Panc1 (cell line): ENCODE data around the gene MRM1. TPM values are rescaled to one million over a fixed set of nuclear protein-coding genes. Genes with fewer than 3 reads are reported as not detected.

Source experiments
- ATAC-seq: fragments of 200-7000 bp; cut with Tn5 transposase; 2 replicates; pipeline ENCODE4 v1.9.1; 2020; ENCODE audit warnings: mild to moderate bottlenecking, moderate library complexity
- BruUV-seq: library from RNA; stranded (reverse); fragments of 400-500 nt; replicated peaks from 2 replicates; lab custom pipeline; 2021; lab: Mats Ljungman, UMichigan
- CTCF ChIA-PET: fragments of 300-600 bp; sonication (Branson Sonifier 250); formaldehyde crosslinking; loops from one replicate; lab custom pipeline; 2022; ENCODE audit warnings: antibody characterized with exemption; lab: Charles Lee
- POLR2A ChIA-PET: fragments of 300-600 bp; sonication (Branson Sonifier 250); formaldehyde crosslinking; loops from one replicate; lab custom pipeline; 2022; ENCODE audit warnings: antibody characterized with exemption; lab: Charles Lee
- DNase-seq: peaks from one replicate; pipeline ENCODE4 v3.0.0-alpha.2; 2010; ENCODE audit warnings: low read depth, low spot score
- H3K27ac ChIP-seq: 2 replicates; pipeline ENCODE4 v1.5.1; 2011; ENCODE audit warnings: mild to moderate bottlenecking, low read length, inconsistent platforms
- H3K27me3 ChIP-seq: fragments of 200-500 bp; sonication (Bioruptor generic); 2 replicates; pipeline ENCODE4 v1.6.0; 2014; ENCODE audit warnings: low read length, inconsistent platforms; ENCODE audit not compliant: control insufficient read depth, insufficient read depth
- H3K36me3 ChIP-seq: fragments of 200-500 bp; sonication (Bioruptor generic); 2 replicates; pipeline ENCODE4 v1.5.1; 2014; ENCODE audit warnings: inconsistent platforms, mild to moderate bottlenecking, low read length, moderate library complexity; ENCODE audit not compliant: control insufficient read depth, insufficient read depth
- H3K4me1 ChIP-seq: 2 replicates; pipeline ENCODE4 v1.5.1; 2011; ENCODE audit warnings: inconsistent platforms, mild to moderate bottlenecking, low read length, moderate library complexity; ENCODE audit not compliant: control insufficient read depth, insufficient read depth
- H3K4me3 ChIP-seq, 2 experiments: 2 replicates each; pipeline ENCODE4 v1.5.1; 2011 to 2012; ENCODE audit warnings: low read depth in 2 of 2, low read length in 2 of 2, mild to moderate bottlenecking in 2 of 2, inconsistent platforms in 1 of 2, moderate library complexity in 1 of 2
- H3K9me3 ChIP-seq: fragments of 200-500 bp; sonication (Bioruptor generic); 2 replicates; pipeline ENCODE4 v1.5.1; 2014; ENCODE audit warnings: low read depth, mild to moderate bottlenecking, inconsistent platforms, low read length, moderate library complexity; ENCODE audit not compliant: control insufficient read depth, insufficient read depth
- CTCF ChIP-seq: fragments of 450-650 bp; IDR thresholded peaks from 2 replicates; pipeline ENCODE4 v1.5.1; 2017; ENCODE audit warnings: mild to moderate bottlenecking
- POLR2AphosphoS5 ChIP-seq: IDR thresholded peaks from 2 replicates; pipeline ENCODE4 v1.6.1; 2012; ENCODE audit warnings: mild to moderate bottlenecking, low read depth, low read length, moderate library complexity
- REST ChIP-seq, 2 experiments: IDR thresholded peaks; 2 replicates each; pipeline ENCODE4 v1.6.1; 2011 to 2012; ENCODE audit warnings: low read depth in 2 of 2, control low read depth in 1 of 2, low read length in 1 of 2, mild to moderate bottlenecking in 1 of 2, moderate library complexity in 1 of 2; ENCODE audit not compliant: insufficient read depth in 1 of 2
- SIN3A ChIP-seq: IDR thresholded peaks from 2 replicates; pipeline ENCODE4 v1.6.1; 2012; ENCODE audit warnings: low read depth, mild to moderate bottlenecking, low read length, moderate library complexity, borderline replicate concordance; ENCODE audit not compliant: insufficient read depth
- TCF7L2 ChIP-seq: IDR thresholded peaks from 2 replicates; pipeline ENCODE4 v1.6.1; 2011; ENCODE audit warnings: mild to moderate bottlenecking, low read depth, low read length, inconsistent platforms
- in situ Hi-C: cut with HindIII; loops from 2 replicates; pipeline ENCODE4 v1.10.0; 2016; ENCODE audit warnings: low sequenced_read_pairs, low pct_unique_long_range_greater_than_20kb
- intact Hi-C: fragments of 100-400 bp; cut with micrococcal nuclease; formaldehyde crosslinking; loops from one replicate; pipeline ENCODE4 v1.10.0; 2022; ENCODE audit not compliant: unreplicated experiment
- total RNA-seq: library from RNA; stranded (reverse); gene quantifications from one replicate; pipeline ENCODE4 v1.2.1, GENCODE V29; 2021; ENCODE audit not compliant: unreplicated experiment

MRM1 gene
- total RNA-seq, 1 experiment from 2014 or later = 7.8 TPM

GRCh38 chr17:36627101-36627500, 25.7 kb downstream of the MRM1 start:
- Histone ChIP-seq H3K4me3 (no peak overlapping the region), H3K9me3 (no peaks in the 10 kb centered on the region), H3K36me3 (no peaks in the 10 kb centered on the region), H3K27ac (no peak overlapping the region), H3K27me3 (no peaks in the 10 kb centered on the region), H3K4me1 (no peaks in the 10 kb centered on the region)
- ChIA-PET CTCF (no interaction called here), POLR2A (no interaction called here)
- no peak for ATAC-seq
- in situ Hi-C loops = no loop called here
- no peak for TF ChIP-seq POLR2AphosphoS5
- TF ChIP-seq REST (IDR thresholded peaks at IDR 0.05; ENCODE audit: insufficient read depth in 1 of 2, low read depth in 2 of 2, low read length in 1 of 2) = no peak
- no TSS peak for BruUV-seq
- intact Hi-C loops = loop anchor here (5.0 to 10.0 kb wide), 2 partner anchors 78 to 130 kb away; no protein-coding TSS in a partner anchor
- DNase-seq = no peak

GRCh38 chr17:36628576-36628975, 27.2 kb downstream of the MRM1 start:
- intact Hi-C loops = loop anchor here (5.0 to 10.0 kb wide), 2 partner anchors 76 to 129 kb away; no protein-coding TSS in a partner anchor
- no TSS peak for BruUV-seq
- H3K4me1 ChIP-seq = no peaks in the 10 kb centered on the region
- DNase-seq (no peak), ATAC-seq (no peak)
- in situ Hi-C loops = no loop called here
- TF ChIP-seq TCF7L2 (no peak), REST (IDR thresholded peaks at IDR 0.05; ENCODE audit: insufficient read depth in 1 of 2, low read depth in 2 of 2, low read length in 1 of 2) (no peak), POLR2AphosphoS5 (no peak), SIN3A (no peak), CTCF (no peak)
- H3K36me3 ChIP-seq = no peaks in the 10 kb centered on the region
- H3K4me3 ChIP-seq = no peak overlapping the region
- no peaks in the 10 kb centered on the region for H3K9me3 ChIP-seq
- no peaks in the 10 kb centered on the region for H3K27me3 ChIP-seq
- no peak overlapping the region for H3K27ac ChIP-seq
- POLR2A ChIA-PET = no interaction called here
- CTCF ChIA-PET = interaction anchor here (0.5 to 1.1 kb wide), 2 partner anchors 26 to 410 kb away, joined by 3 read pairs; no protein-coding TSS in a partner anchor
